Activated naive CD8-positive, alpha-beta T cell treated with anti-CD3 and anti-CD28 coated beads, Interleukin-2, amount 50 U/mL, for 16 hours (primary cell): ENCODE data around the gene NTN5.
A peak's percentile ranks its signal among the peaks of the same experiment; 100 is the strongest.
"Not testable (repeated sequence)": the region's sequence is repeated elsewhere in the genome, so short reads cannot be mapped to it uniquely, and the experiment has no call there.

Source experiments
- DNase-seq: peaks from one replicate; pipeline ENCODE4 v3.0.0-alpha.2; 2020; ENCODE audit warnings: low read depth, low spot score

The NTN5 gene

DNA sequence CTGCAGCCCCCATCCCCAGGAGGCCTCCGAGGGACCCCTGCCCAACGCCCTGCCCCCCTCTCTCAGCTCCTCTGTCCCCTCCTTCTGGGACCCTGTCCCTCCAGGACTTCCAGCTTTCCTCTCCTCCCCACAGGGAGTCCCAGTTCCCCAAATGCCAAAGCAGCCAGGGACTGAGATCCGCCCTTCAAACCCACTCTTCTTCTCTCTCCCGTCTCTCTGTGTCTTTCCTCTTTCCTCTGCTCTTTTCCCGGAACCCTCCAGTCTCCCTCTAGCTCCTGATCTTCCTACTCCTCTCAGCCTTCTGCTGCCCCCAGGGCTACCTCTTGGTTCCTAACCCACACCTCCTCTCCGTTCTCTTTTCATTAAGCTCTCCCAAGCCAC is 27.2 kb downstream of the NTN5 start:
- DNase-seq = no peak

DNA sequence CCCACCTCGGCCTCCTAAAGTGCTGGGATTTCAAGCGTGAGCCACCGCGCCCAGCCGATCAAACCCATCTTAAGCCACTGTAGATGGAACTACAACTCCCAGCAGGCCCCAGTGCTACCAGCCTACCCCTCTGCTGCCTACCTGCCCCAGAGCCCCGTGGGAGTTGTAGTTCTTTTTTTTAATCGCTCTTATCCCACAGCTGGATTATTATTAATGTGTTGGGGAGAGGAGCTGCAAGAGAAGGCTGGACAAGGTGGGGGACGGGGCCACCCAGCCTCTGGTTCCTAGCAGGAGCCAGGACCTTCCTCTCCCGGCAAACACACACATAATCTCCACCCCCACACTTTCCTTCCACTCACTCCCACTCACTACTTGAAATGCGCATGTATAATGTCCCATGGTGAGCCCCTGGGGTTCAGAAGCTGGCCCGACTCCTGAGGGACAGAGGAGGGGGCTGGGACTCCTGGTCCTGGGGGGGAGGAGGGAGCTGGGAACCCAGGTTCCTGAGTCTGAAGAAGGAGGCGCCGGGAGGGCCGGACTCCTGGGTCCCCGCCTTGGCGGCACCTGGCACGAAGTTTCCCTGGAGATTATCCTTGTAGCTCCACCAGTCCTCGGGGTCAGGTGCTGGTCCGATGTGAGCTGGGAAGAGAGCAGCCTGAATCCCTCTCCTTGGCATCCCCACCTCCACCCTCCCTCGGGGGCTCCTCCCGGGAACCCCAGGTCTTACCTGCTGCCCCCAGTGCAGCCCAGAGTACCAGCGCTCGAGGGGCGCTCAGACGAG is 27.8 kb downstream of the NTN5 start:
- peak; percentile 39 for DNase-seq

DNA sequence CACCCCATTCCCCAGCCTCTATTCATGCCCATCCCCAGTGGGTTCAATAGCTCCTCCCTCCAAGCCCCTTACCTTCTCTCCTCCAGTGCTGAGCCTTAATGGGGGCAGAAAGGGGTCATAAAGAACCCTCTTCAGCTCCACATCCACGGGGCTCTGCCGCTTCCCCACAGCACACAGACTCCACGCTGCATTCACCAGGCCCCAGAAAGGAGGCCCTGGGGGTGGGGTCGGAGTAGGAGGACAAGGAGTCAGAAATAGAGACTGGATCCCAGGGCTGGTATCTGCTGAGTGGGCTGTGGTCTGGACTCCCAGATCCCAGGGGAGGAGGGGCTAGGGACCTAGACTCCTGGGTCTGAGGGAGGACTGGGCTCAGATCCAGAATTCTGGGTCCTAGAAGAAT is 28.5 kb downstream of the NTN5 start:
- no peak for DNase-seq

DNA sequence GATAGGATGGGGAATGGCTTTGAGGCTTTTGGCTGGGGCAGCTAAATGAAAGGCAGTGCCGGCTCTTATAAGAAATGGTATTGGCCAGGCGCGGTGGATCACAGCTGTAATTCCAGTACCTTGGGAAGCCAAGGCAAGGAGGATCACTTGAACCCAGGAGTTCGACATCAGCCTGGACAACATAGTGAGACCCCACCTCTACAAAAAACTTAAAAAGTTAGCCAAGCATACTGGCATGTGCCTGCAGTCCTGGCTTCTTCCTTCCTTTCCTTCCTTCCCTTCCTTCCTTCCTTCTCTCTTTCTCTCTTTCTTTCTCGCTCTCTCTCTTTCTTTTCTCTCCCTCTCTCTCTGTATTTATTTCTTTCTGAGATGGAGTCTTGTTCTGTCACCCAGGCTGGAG is 30.0 kb downstream of the NTN5 start:
- no peak for DNase-seq

DNA sequence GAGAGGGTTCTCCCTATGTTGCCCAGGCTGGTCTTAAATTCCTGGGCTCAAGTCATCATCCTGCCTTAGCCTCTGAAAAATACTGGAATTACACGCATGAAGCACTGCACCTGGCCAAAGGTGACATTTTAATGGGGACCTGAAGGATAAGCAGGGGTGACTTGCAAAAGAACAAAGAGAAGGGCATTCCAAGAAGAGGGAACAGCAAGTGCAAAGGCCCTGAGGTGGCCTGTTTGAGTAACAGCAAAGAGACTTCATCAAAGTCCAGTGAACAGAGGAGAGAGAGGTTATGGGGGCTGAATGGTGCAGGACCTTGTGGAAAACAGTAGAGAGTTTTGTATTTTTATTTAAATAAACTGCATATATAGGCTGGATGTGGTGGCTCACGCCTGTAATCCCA is 31.0 kb downstream of the NTN5 start:
- no peak for DNase-seq

DNA sequence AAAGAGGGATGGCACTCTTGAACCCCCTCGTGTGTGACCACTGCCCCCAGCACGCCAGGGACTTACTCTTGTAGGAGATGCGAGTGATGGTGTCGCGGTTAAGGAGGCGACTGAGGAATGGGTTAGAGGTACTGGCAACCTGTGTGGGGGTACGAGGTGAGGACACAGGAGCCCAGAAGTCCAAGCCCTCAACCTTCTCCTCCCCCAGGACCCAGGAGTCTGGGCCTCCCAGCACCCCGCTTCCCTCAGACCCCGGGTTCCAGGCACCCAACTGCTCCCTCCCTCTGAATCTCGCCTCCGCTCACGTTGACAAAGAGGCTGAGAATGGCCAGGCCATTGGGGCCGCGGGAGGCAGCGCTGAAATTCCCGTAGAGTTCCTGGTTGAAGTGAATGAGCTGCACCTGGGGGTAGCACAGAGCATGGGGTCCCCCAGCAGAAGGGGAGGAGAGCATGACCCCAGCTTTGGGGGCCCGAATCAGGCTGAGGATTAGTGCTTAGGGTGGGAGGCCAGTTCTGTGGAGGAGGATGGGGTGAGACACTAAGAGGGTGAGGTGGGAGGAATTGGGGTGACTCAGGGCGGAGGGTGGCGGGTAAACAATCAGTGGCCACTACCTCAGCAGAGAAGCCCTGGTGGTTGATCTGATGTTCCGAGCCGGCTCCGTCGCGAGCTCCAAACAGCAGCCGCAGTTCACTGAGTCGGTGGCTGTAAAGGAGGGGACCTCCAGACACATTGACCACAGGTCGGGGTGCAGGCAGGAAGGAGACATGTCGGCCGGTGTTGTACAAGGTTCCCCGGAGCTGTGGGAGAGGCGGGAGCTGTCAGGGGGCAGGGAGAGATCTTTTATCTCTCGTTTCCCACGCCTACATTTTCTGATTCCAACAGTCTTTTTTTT is 33.1 kb downstream of the NTN5 start:
- no peak for DNase-seq

DNA sequence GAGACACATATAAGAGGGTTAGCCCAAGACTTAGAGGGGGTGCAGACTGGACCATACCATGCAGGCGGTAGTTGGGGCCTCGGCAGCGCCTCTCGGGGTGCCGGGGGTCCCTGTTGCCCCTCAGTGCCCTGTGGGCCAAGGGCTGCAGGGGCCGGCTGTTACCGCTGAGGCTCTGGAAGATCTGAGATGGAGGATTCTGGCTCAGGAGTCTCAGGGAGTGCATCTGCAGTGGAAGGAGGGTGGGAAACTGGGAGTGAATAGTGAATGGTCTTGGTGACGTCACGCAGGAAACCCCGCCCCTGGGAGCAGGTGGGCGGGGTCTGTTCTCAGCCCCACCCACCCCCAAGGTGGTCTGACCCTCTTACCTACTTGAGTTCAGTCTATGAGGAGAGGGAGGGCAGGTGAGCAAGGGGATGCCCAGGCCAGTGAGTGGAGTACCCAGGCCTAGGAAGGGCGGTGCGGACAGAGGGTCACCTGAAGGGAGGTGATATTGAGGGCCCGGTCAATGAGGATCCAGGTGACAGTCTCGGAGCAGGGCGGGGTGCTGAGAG is 33.9 kb downstream of the NTN5 start:
- no peak for DNase-seq

DNA sequence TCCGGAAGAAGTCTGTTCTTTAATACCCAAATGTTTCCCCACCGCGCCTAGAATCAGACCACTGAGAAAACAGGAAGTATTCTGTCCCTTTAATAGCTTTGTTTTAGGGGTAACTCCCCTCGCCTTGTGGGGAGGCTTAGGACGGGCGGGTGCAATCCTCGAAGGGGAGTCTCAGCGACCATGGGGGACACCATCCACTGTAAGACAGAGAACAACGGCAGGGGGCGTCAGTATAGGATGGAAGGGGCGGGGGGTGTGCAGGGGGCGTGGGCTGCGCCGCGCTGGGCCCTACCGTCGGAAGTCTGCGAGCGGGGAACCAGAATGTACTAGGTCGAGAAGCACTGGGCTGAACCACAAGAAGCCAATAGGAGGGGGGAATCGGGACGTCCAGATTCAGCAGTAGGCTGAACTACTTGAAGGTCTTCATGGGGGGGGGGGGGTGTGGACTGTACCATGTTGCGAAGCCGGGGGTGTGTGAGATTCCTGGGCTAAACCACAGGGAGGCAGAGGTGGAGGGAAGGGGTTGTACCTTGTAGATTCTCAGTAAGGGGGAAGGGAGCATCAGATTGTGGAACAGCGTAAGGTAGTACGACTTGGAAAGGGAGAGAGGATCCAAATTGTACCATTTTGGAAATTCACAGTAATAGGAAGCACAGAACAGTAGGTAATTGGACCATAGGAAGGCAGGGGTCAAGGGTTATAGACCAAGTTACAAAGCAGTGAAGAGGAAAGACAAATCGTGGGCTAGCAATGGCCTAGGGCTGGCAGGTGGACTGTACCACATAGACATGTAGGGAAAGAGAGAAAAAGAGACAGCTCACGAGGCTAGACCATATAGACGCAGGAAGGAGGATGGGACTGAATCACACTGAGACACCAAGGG is 34.6 kb downstream of the NTN5 start:
- peak; percentile 58 for DNase-seq

DNA sequence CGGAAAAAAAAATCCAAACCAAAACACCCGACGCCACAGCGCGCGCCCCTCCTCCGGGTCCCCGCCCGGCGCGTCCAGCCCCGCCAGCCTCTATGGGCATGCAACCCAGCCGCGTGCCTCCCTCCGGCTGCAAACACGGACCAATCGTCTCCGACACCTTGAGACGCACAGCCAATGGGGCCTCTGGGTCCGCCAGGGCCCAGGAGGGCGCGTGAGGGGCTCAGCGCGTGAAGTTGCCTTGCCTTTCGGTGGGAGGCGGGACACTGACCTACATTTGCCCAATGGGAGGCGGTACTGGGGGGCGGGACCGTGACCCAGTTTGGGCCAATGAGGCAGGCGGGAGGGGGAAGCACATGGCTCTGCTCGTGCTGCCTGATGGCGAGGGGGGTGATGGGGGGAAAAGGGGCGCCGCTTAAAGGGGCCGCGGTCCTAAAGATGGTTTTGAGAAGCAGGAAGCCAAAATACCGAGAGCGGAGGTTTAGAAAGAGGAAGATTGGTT is 35.3 kb downstream of the NTN5 start:
- peak; percentile 100 for DNase-seq

DNA sequence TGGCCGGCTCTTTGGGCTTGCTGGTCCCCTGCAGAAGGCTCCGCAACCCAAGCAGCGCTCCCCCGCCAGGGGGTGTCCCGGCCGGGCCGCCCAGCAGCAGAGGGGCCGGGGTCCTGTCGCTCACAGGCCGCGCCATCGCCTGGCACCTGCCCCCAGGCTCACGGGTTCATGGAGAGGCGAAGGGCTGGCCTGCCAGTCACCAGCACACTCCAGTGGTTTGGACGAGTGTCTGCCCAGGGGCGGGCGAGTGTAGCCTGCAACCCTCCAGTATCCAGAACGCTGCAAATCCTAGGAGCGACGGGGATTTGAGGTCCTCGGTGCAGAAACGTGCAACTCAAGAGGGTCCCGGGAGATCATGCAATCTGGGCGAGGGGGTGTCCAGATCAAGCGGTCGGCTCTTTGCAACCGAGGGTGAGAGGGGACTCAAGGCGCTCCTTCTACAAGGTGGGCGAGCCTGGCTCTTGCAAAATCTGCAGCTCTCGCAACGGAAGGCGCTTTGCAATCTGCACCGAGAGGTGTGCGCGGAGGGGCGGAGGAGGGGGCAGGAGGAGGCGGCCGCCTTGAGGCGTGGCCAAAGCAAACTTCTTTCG is 35.9 kb downstream of the NTN5 start, which contains the start of gene DBP:
Gene DBP, minus strand, starts transcription at position 521 of the 590 bp plus-strand sequence. Its CDS starts 385 bp downstream, at position 136.
- no peak for DNase-seq

DNA sequence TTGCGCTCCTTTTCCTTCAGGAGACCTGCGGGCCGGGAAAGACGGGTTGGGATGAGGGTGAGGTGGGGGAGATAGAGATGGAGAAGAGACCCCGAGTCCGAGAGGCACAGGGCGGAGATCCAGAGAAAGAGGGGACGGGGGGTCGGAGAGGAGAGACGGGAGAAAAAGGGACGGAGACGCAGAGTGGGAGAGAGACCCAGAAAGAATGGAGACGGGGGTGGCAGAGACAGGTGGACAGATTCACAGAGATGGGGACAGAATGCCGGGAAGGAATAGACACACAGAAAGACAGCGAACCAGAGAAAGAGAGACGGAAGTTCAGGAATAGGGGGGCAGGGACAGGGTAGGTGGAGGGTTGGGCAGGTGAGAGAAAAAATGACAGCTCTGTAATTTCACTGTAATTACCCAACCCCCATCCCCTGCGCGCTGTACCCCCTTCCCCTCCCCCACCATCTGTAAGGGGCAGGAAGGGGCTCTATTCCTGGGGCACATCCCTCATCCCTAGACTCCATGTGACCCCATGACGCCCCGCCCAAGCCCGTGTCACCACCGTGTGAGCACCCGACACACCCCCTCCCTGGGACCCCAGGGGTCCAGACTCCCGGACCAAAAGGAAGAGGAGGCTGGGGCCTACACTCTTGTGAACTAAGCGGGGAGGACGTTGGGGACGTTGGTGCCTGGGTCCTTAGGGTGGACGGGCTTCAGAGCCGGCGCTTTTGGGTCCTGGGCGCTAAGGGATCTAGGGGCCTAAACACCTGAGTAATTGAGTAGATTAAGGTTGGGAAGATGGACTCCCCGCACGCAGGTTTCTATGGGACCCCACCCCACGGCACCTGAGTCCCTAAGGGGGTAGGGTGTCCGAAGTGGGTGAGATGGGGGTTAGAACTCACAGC is 36.6 kb downstream of the NTN5 start:
- DNase-seq = no peak

DNA sequence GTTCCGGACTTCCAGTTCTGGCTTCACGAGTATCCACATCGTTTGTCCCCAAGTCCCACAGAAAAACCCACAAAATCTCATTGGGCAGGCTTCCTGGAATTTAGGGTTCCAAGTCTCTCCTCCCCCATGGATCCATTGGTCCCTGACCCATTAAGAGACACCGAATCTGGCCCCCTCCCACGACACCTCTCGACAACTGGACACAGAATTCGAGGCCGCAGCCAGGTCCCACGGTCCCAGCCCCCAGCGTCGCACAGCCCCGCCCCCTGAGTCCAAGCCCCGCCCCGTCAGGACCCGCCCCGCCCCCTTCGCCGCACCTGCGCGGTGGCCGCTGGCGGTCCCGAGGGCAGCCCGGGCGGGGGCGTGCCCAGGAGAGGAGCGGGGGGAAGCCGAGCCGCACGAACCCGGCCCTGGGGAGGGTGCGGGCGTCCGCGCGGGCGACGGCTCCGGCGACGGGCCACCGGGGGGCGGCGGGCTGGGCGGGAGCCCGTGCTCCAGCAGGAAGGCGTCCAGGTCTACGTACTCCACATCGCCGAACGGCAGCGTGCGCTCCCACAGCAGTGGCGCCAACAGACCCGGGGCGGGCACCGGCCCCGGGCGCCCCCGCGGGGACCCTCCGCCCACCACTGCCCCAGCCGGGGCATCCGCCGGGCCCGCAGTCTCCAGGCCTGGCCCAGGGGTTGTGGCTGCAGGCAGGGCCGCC is 37.4 kb downstream of the NTN5 start:
- no peak for DNase-seq

DNA sequence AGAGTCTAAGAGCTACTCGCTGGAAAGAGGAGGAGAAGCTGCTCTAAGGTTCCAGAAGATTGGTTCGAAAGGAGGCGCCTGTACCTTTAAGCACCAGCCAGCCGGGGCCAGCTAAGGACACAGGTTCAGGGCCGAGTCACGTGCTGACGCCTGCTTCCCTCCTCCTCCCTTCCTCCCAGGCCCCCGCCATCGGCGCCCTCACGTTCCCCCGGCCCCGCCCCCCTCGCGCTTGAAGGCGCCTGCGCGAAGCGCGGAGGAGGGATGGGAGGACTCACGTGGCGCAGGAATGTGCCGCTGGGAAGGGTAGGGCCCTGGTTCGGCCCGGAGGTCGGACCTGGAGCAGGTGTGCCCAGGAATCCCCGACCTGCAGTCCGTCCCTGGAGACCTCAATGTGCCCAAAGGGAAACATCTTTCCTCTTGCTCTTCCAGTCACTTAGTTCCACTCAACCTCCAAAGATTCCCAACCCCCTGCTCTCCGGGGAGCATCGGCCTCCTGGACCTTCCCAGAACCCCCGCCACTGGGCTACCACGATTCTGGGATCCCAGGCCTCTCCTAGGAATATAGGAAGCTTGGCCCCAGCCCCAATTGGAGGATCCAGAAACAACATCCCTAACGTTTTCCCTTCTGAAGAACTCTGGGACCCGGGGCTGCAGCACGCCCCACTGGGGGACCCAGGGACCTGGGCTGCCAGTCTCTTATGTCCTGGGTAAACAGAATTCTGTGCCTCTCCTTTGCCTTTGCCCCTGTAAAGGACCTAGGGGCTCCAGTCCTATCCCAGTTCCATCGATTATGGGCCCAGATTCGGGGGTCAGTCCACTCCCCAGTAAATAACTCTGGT is 38.2 kb downstream of the NTN5 start:
- peak; percentile 86 for DNase-seq

DNA sequence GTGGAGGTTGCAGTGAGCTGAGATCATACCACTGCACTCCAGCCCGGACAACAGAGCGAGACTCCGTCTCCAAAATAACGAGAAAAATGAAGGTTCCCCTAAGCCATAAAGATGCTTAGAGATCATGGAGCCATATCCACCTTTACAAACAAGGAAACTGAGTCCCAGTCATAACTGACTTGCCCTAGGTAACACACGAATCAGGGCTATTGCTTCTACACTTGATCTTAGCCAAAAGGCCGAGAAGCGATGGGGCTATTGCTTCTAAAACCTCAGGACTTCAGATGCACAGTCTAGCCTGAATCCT is 38.8 kb downstream of the NTN5 start:
- no peak for DNase-seq

DNA sequence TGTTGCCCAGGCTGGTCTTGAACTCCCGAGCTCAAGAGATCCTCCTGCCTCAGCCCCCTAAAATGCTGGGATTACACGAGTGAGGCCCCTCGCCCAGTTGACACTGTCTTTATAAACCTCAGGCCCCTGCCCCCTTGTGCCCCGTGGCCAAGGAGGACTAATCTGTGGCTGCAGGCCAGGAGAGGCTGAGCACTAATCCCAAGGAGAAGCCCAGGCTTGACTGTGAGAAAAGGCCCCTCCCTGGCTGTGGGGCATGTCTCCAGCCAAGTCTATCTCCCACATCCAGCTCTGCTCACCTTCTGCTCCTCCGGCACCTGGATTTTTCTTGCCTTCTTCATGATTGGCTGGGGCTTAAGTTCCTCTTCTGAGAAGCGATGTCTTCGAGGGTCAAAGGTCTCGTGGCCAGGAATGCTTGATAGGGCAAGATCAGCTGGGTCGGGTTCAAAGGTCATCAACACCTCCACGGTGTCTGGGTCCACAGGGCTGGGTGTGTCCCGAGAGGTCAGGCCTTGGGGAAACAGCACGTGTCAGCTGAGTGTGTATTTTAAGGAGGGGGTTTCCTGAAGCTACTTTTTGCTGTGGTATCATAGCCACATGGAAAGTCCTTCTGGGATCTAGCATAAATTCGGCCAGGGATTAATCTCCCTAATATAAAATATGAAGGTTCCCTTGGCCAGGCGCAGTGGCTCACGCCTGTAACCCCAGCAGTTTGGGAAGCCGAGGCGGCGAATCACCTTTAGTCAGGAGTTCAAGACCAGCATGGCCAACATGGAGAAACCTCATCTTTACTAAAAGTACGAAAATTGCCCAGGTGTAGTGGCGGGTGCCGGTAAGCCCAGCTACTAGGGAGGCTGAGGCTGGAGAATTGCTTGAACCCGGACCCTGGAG is 39.4 kb downstream of the NTN5 start:
- DNase-seq = no peak

DNA sequence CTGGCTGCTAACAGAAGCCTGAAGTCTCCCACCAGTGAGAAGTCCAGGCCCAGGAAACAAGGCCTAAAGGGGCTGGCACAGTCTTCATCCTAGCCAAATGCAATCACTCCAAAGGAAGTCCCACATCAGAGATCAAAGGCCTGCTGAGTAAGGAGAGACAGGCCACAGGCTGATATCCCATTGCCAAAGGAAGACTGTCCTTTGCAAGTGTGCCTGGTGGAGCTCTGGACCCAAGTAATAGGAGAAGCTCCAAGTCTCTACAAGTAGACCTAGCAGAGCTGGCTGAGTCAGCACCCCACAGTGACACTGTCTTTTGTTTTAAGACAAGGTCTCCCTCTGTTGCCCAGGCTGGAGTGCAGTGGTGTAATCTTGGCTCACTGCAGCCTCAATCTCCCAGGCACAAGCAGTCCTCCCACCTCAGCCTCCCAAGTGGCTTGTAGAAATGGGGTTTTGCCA is 40.1 kb downstream of the NTN5 start:
- DNase-seq = no peak

DNA sequence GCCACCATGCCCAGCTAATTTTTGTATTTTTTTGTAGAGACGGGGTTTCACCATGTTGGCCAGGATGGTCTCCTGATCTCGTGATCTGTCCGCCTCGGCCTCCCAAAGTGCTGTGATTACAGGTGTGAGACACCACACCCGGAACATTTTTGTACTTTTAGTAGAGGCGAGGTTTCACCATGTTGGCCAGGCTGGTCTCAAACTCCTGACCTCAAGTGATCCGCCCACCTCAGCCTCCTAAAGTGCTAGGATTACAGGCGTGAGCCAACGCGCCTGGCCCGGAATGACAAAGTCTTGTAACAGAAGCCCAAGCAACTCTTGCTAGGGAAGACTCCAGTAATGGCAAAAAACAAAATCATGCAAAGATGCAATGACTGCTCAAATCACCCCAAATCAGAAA is 40.5 kb downstream of the NTN5 start:
- not testable (repeated sequence) for DNase-seq
